Esophagus squamous epithelium (tissue), 4 donors: ENCODE measurements around the gene C9orf153.

Experiments
- POLR2A ChIP-seq, 4 donors: fragments of 450-650 bp; IDR thresholded peaks; one replicate each; pipeline ENCODE4 v1.6.1; 2017; ENCODE audit warnings: antibody characterized with exemption in 4 of 4, mild to moderate bottlenecking in 4 of 4, moderate library complexity in 3 of 4
- TF ChIP-seq, protein P1 (sequence below), 6 experiments: fragments of 450-650 bp in 4 of 6; fragments of 200-600 bp in 2 of 6; sonication (generic) in 2 of 6; IDR thresholded peaks; one replicate each; pipeline ENCODE4 v1.5.1; 2016 to 2019; ENCODE audit warnings: antibody characterized with exemption in 6 of 6, mild to moderate bottlenecking in 4 of 6, moderate library complexity in 4 of 6

DNA sequence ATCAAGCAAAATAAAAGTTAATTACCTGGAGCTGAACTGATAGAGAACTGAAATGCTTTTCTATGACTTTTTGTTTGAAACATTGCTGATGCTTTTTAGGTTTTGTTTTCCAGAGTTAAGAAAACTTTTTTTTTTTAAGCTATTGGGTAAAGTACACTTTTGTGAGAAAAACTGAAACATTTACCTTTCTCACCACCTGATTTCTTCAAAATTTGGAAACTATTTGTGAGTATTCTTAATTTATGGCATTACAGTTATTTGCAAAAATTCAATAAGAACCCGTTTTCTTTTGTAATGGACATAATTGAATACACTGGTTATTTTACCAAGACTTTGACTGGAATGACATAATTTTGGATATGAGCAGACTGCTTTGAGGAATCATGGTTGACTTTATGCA is 6.6 kb downstream of the C9orf153 start:
- TF ChIP-seq, protein P1, sequence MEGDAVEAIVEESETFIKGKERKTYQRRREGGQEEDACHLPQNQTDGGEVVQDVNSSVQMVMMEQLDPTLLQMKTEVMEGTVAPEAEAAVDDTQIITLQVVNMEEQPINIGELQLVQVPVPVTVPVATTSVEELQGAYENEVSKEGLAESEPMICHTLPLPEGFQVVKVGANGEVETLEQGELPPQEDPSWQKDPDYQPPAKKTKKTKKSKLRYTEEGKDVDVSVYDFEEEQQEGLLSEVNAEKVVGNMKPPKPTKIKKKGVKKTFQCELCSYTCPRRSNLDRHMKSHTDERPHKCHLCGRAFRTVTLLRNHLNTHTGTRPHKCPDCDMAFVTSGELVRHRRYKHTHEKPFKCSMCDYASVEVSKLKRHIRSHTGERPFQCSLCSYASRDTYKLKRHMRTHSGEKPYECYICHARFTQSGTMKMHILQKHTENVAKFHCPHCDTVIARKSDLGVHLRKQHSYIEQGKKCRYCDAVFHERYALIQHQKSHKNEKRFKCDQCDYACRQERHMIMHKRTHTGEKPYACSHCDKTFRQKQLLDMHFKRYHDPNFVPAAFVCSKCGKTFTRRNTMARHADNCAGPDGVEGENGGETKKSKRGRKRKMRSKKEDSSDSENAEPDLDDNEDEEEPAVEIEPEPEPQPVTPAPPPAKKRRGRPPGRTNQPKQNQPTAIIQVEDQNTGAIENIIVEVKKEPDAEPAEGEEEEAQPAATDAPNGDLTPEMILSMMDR (IDR thresholded peaks at IDR 0.05), result no peak
- no peak for TF ChIP-seq POLR2A (IDR thresholded peaks at IDR 0.05)
